ENCODE data around the gene CDK11A. TPM values are rescaled to one million over a fixed set of nuclear protein-coding genes. Genes with fewer than 3 reads are reported as not detected.

CDK11A gene
- total and polyA plus RNA-seq, 2 donors (not counting 3 experiments of a cell fraction or from before 2014, with no cell fraction given), result 30.7 to 50.4 TPM

GRCh38 chr1:1672181-1672965, 51.8 kb downstream of the CDK11A start:
- dilution Hi-C loops (cut with MboI; ENCODE audit: extremely low pct_ligation_motif_present, low sequenced_read_pairs), result no loop called here
- DNase-seq (ENCODE audit: low read depth, low spot score) (no peak), FAIRE-seq (no peak)
- peaks cover 0 to 19% of the 10 kb centered on the region in 2 experiments for H3K36me3 ChIP-seq (ENCODE audit: control insufficient read depth in 2 of 2, extremely low read depth in 1 of 2, insufficient read depth in 2 of 2, low read length in 2 of 2)
- ChIA-PET POLR2A (no interaction called here), CTCF (no interaction called here)
- no peaks in the 10 kb centered on the region for H3K4me1 ChIP-seq (ENCODE audit: control insufficient read depth, extremely low read depth, insufficient read depth, low read length)
- TF ChIP-seq MYC (IDR thresholded peaks at IDR 0.05; ENCODE audit: low read depth, low read length) (no peak), FOS (IDR thresholded peaks at IDR 0.05; ENCODE audit: borderline replicate concordance, insufficient read depth, low read length) (no peak)
- BruUV-seq (replicated peaks), result no TSS peak
- H3K27ac ChIP-seq (ENCODE audit: insufficient read depth, low read depth, low read length), result no peak overlapping the region
- H3K9ac ChIP-seq (replicated peaks; ENCODE audit: extremely low read depth, insufficient read depth, low read length), result no peak overlapping the region
- H3K27me3 ChIP-seq (ENCODE audit: control insufficient read depth in 2 of 2, insufficient read depth in 2 of 2, low read length in 2 of 2), result no peaks in the 10 kb centered on the region
- H3K4me3 ChIP-seq (replicated peaks in 1 of 3; ENCODE audit: insufficient read depth in 1 of 3, low read depth in 1 of 3, low read length in 3 of 3), result no peak overlapping the region
- no peak overlapping the region for H2AFZ ChIP-seq (ENCODE audit: low read depth, low read length)
- H3K9me3 ChIP-seq (replicated peaks; ENCODE audit: control insufficient read depth, insufficient read depth, low read length), result no peaks in the 10 kb centered on the region
- H3K79me2 ChIP-seq (ENCODE audit: control insufficient read depth, insufficient read depth, low read length), result no peaks in the 10 kb centered on the region
- intact Hi-C loops (cut with micrococcal nuclease), result no loop called here
- H3K9me1 ChIP-seq (replicated peaks; ENCODE audit: control insufficient read depth, extremely low read depth, insufficient read depth, low read length), result no peaks in the 10 kb centered on the region
- H3K4me2 ChIP-seq (ENCODE audit: insufficient read depth, low read length), result no peak overlapping the region
- H4K20me1 ChIP-seq (replicated peaks; ENCODE audit: control insufficient read depth, extremely low read depth, insufficient read depth, low read length), result no peaks in the 10 kb centered on the region

- no peak for TF ChIP-seq FOS (IDR thresholded peaks at IDR 0.05; ENCODE audit: borderline replicate concordance, insufficient read depth, low read length)
- POLR2A ChIA-PET, result no interaction called here
- dilution Hi-C loops (cut with MboI; ENCODE audit: extremely low pct_ligation_motif_present, low sequenced_read_pairs), result no loop called here
Observed at GRCh38 chr1:1671365-1672119, 52.6 kb downstream of the CDK11A start.

More at GRCh38 chr1:1671365-1672119, 52.6 kb downstream of the CDK11A start:
- Histone ChIP-seq H3K4me1 (ENCODE audit: control insufficient read depth, extremely low read depth, insufficient read depth, low read length) (no peaks in the 10 kb centered on the region), H2AFZ (ENCODE audit: low read depth, low read length) (no peak overlapping the region), H3K4me3 (replicated peaks in 1 of 3; ENCODE audit: insufficient read depth in 1 of 3, low read depth in 1 of 3, low read length in 3 of 3) (no peak overlapping the region), H3K9ac (replicated peaks; ENCODE audit: extremely low read depth, insufficient read depth, low read length) (no peak overlapping the region), H3K27ac (ENCODE audit: insufficient read depth, low read depth, low read length) (no peak overlapping the region), H3K36me3 (ENCODE audit: control insufficient read depth in 2 of 2, extremely low read depth in 1 of 2, insufficient read depth in 2 of 2, low read length in 2 of 2) (peaks cover 0 to 20% of the 10 kb centered on the region in 2 experiments), H4K20me1 (replicated peaks; ENCODE audit: control insufficient read depth, extremely low read depth, insufficient read depth, low read length) (no peaks in the 10 kb centered on the region), H3K9me3 (replicated peaks; ENCODE audit: control insufficient read depth, insufficient read depth, low read length) (no peaks in the 10 kb centered on the region), H3K79me2 (ENCODE audit: control insufficient read depth, insufficient read depth, low read length) (no peaks in the 10 kb centered on the region), H3K4me2 (ENCODE audit: insufficient read depth, low read length) (no peak overlapping the region), H3K27me3 (ENCODE audit: control insufficient read depth in 2 of 2, insufficient read depth in 2 of 2, low read length in 2 of 2) (no peaks in the 10 kb centered on the region), H3K9me1 (replicated peaks; ENCODE audit: control insufficient read depth, extremely low read depth, insufficient read depth, low read length) (no peaks in the 10 kb centered on the region)
- FAIRE-seq, result no peak
- CTCF ChIA-PET, result no interaction called here
- no peak for DNase-seq (ENCODE audit: low read depth, low spot score)
- intact Hi-C loops (cut with micrococcal nuclease), result no loop called here
- BruUV-seq (replicated peaks), result no TSS peak

All from endothelial cell of umbilical vein (primary cell).